Measurements from ENCODE around the gene PARD3B. TPM values are rescaled to one million over a fixed set of nuclear protein-coding genes. Genes with fewer than 3 reads are reported as not detected.

PARD3B gene
- total RNA-seq, 1 donor from 2014 or later, result 23.8 TPM

- Histone ChIP-seq H3K27me3 (ENCODE audit: low read depth) (no peaks in the 10 kb centered on the region), H3K4me1 (no peaks in the 10 kb centered on the region), H3K27ac (no peak overlapping the region), H3K4me3 (no peak overlapping the region), H3K9me3 (no peaks in the 10 kb centered on the region), H3K36me3 (no peaks in the 10 kb centered on the region)
- no peak for DNase-seq
- no peak for ATAC-seq
- intact Hi-C loops (cut with DNase I), result no loop called here
- TF ChIP-seq CTCF (IDR thresholded peaks at IDR 0.05), result no peak
These were observed 642.5 kb downstream of the PARD3B start for GRCh38 chr2:205187731-205188130.

- Histone ChIP-seq H3K27me3 (ENCODE audit: low read depth) (no peaks in the 10 kb centered on the region), H3K9me3 (no peaks in the 10 kb centered on the region), H3K4me3 (no peak overlapping the region), H3K4me1 (no peaks in the 10 kb centered on the region), H3K36me3 (no peaks in the 10 kb centered on the region), H3K27ac (no peak overlapping the region)
- ATAC-seq (peak; percentile 41 to 58), DNase-seq (no peak)
- TF ChIP-seq CTCF (IDR thresholded peaks at IDR 0.05), result no peak
- intact Hi-C loops (cut with DNase I), result no loop called here
These were observed 643.2 kb downstream of the PARD3B start for GRCh38 chr2:205188239-205189138.

GRCh38 chr2:205189301-205189700 is 644.0 kb downstream of the PARD3B start:
- Histone ChIP-seq H3K4me3 (no peak overlapping the region), H3K36me3 (no peaks in the 10 kb centered on the region), H3K27me3 (ENCODE audit: low read depth) (no peaks in the 10 kb centered on the region), H3K9me3 (no peaks in the 10 kb centered on the region), H3K27ac (no peak overlapping the region), H3K4me1 (no peaks in the 10 kb centered on the region)
- TF ChIP-seq CTCF (IDR thresholded peaks at IDR 0.05), result no peak
- intact Hi-C loops (cut with DNase I), result no loop called here
- ATAC-seq (no peak), DNase-seq (no peak)

GRCh38 chr2:205190528-205190927 is 645.3 kb downstream of the PARD3B start:
- H3K27ac ChIP-seq, result no peak overlapping the region
- no peak for DNase-seq
- TF ChIP-seq CTCF (IDR thresholded peaks at IDR 0.05), result no peak
- ATAC-seq, result no peak
- H3K4me1 ChIP-seq, result no peaks in the 10 kb centered on the region
- intact Hi-C loops (cut with DNase I), result no loop called here
- H3K27me3 ChIP-seq (ENCODE audit: low read depth), result no peaks in the 10 kb centered on the region
- no peak overlapping the region for H3K4me3 ChIP-seq
- no peaks in the 10 kb centered on the region for H3K36me3 ChIP-seq
- no peaks in the 10 kb centered on the region for H3K9me3 ChIP-seq

- H3K9me3 ChIP-seq, result no peaks in the 10 kb centered on the region
- TF ChIP-seq CTCF (IDR thresholded peaks at IDR 0.05), result no peak
- DNase-seq, result no peak
- intact Hi-C loops (cut with DNase I), result no loop called here
- no peak overlapping the region for H3K27ac ChIP-seq
- ATAC-seq, result no peak
- no peaks in the 10 kb centered on the region for H3K4me1 ChIP-seq
- H3K36me3 ChIP-seq, result no peaks in the 10 kb centered on the region
- H3K4me3 ChIP-seq, result no peak overlapping the region
- H3K27me3 ChIP-seq (ENCODE audit: low read depth), result no peaks in the 10 kb centered on the region
These were observed 648.0 kb downstream of the PARD3B start for GRCh38 chr2:205193125-205193835.

Data from lower lobe of right lung (tissue), 2 donors.